A673 (cell line): ENCODE data around the gene HEATR1. TPM values are rescaled to one million over a fixed set of nuclear protein-coding genes. Genes with fewer than 3 reads are reported as not detected.

Source experiments
- BruUV-seq: library from RNA; stranded (reverse); fragments of 400-500 nt; replicated peaks from 2 replicates; lab custom pipeline; 2021; lab: Mats Ljungman, UMichigan
- CTCF ChIA-PET: fragments of 300-600 bp; sonication (Branson Sonifier 250); formaldehyde crosslinking; loops from one replicate; lab custom pipeline; 2022; ENCODE audit warnings: antibody characterized with exemption; lab: Charles Lee
- POLR2A ChIA-PET: fragments of 300-600 bp; sonication (Branson Sonifier 250); formaldehyde crosslinking; loops from one replicate; lab custom pipeline; 2022; ENCODE audit warnings: antibody characterized with exemption; ENCODE audit not compliant: low non-redundant PET; lab: Charles Lee
- DNase-seq: peaks from one replicate; pipeline ENCODE4 v3.0.0-alpha.2; 2015; ENCODE audit warnings: low spot score
- H3K27ac ChIP-seq: fragments of 200-600 bp; sonication (generic); 2 replicates; pipeline ENCODE4 v1.5.1; 2016; ENCODE audit warnings: mixed run types, low read depth, mild to moderate bottlenecking, mixed read lengths, antibody characterized with exemption, low read length; ENCODE audit not compliant: poor library complexity, severe bottlenecking
- H3K27me3 ChIP-seq: fragments of 200-600 bp; sonication (generic); replicated peaks from 2 replicates; pipeline ENCODE4 v1.6.1; 2017; ENCODE audit warnings: mixed run types, low read depth, mild to moderate bottlenecking, mixed read lengths, antibody characterized with exemption, low read length; ENCODE audit not compliant: insufficient read depth, poor library complexity
- H3K36me3 ChIP-seq: fragments of 200-600 bp; sonication (generic); 2 replicates; pipeline ENCODE4 v1.6.1; 2016; ENCODE audit warnings: mixed run types, mild to moderate bottlenecking, mixed read lengths, antibody characterized with exemption, low read length; ENCODE audit not compliant: insufficient read depth, poor library complexity, severe bottlenecking
- H3K4me1 ChIP-seq: fragments of 200-600 bp; sonication (generic); 2 replicates; pipeline ENCODE4 v1.6.1; 2017; ENCODE audit warnings: mixed run types, mild to moderate bottlenecking, mixed read lengths, antibody characterized with exemption, low read length; ENCODE audit not compliant: insufficient read depth, poor library complexity, severe bottlenecking
- H3K4me3 ChIP-seq: fragments of 200-600 bp; sonication (generic); 2 replicates; pipeline ENCODE4 v1.5.1; 2016; ENCODE audit warnings: low read depth, mixed run types, mild to moderate bottlenecking, mixed read lengths, low read length; ENCODE audit not compliant: poor library complexity, severe bottlenecking
- H3K9me3 ChIP-seq: fragments of 200-600 bp; sonication (generic); 2 replicates; pipeline ENCODE4 v1.6.1; 2016; ENCODE audit warnings: mixed run types, low read depth, mild to moderate bottlenecking, mixed read lengths, antibody characterized with exemption, low read length; ENCODE audit not compliant: poor library complexity, severe bottlenecking
- EZH2 ChIP-seq: fragments of 200-600 bp; sonication (generic); IDR thresholded peaks from 2 replicates; pipeline ENCODE4 v1.6.1; 2017; ENCODE audit warnings: borderline replicate concordance, low read depth, mild to moderate bottlenecking, mixed read lengths, antibody characterized with exemption, low read length; ENCODE audit not compliant: poor library complexity, severe bottlenecking
- intact Hi-C: fragments of 100-400 bp; cut with micrococcal nuclease; formaldehyde crosslinking; loops from one replicate; pipeline ENCODE4 v1.10.0; 2022; ENCODE audit not compliant: unreplicated experiment
- total RNA-seq: library from RNA; stranded (reverse); gene quantifications from 2 replicates; pipeline ENCODE4 v1.2.3, GENCODE V29; 2021
- TF ChIP-seq, protein P1 (sequence below): fragments of 300-800, 200-600 bp; sonication (generic); conservative IDR thresholded peaks from 2 replicates; pipeline ENCODE4 v1.5.1; 2017; ENCODE audit warnings: low read depth, mild to moderate bottlenecking, antibody characterized with exemption, low read length, moderate library complexity, mixed read lengths

Gene HEATR1
- total RNA-seq, 1 experiment from 2014 or later, result 59.7 TPM

DNA sequence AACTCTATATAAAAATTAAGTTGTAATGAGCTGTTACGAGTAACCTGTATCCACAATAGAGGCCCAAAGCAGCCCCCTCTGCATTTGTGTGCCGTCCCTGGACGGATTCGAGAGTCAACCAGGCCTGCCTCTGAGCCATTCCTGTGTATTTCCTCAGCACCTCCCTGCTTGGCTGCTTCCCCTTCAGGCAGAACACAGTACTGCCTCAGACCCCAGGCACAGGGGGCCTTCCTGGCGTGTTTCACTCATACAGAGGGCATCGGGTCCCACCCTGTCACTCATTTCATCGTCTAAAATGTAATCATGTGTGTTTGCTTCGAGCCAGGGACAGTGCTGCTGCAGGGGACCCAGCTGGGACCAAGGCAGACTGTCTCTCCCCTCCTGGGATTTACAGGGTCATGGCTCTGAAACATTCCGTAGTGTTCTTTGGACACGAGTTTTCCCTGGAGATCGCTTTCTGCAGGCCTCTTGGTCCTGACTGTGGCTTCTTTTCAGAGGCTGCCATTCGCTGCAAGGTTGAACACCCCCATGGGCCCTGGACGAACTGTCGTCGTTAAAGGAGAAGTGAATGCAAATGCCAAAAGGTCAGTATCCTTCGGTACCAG lies 61.1 kb downstream of the HEATR1 start:
- Histone ChIP-seq H3K36me3 (peaks cover 16% of the 10 kb centered on the region), H3K4me3 (no peak overlapping the region), H3K27me3 (no peaks in the 10 kb centered on the region), H3K9me3 (no peaks in the 10 kb centered on the region), H3K4me1 (no peaks in the 10 kb centered on the region), H3K27ac (no peak overlapping the region)
- no peak for DNase-seq
- BruUV-seq, result no TSS peak
- intact Hi-C loops, result no loop called here
- POLR2A ChIA-PET, result no interaction called here
- CTCF ChIA-PET, result no interaction called here
- TF ChIP-seq EZH2, result no peak
- TF ChIP-seq, protein P1, sequence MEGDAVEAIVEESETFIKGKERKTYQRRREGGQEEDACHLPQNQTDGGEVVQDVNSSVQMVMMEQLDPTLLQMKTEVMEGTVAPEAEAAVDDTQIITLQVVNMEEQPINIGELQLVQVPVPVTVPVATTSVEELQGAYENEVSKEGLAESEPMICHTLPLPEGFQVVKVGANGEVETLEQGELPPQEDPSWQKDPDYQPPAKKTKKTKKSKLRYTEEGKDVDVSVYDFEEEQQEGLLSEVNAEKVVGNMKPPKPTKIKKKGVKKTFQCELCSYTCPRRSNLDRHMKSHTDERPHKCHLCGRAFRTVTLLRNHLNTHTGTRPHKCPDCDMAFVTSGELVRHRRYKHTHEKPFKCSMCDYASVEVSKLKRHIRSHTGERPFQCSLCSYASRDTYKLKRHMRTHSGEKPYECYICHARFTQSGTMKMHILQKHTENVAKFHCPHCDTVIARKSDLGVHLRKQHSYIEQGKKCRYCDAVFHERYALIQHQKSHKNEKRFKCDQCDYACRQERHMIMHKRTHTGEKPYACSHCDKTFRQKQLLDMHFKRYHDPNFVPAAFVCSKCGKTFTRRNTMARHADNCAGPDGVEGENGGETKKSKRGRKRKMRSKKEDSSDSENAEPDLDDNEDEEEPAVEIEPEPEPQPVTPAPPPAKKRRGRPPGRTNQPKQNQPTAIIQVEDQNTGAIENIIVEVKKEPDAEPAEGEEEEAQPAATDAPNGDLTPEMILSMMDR, result no peak

DNA sequence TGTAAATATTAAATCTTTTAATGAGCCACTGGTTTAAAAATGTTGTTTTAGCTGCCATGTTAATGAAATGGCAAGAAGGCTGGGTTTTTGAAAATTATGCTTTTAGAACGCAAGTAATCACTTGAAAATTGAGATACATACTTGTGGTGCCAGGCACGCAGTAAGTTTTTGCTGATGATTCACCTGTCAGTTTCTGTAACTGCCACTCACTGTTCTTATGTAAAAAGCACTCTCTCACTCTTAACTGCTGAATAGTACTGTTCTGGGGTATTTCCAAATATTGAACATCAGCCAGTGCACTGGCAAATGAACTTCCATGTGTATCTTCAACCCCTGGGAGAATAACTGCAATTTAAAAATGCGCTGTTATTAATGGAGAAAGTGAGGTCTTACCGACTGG lies 62.6 kb downstream of the HEATR1 start:
- POLR2A ChIA-PET, result no interaction called here
- Histone ChIP-seq H3K36me3 (peaks cover 12% of the 10 kb centered on the region), H3K4me1 (no peaks in the 10 kb centered on the region), H3K9me3 (no peaks in the 10 kb centered on the region), H3K27me3 (no peaks in the 10 kb centered on the region), H3K27ac (no peak overlapping the region), H3K4me3 (no peak overlapping the region)
- CTCF ChIA-PET, result no interaction called here
- no TSS peak for BruUV-seq
- TF ChIP-seq, protein P1, result no peak
- TF ChIP-seq EZH2, result no peak
- DNase-seq, result no peak
- intact Hi-C loops, result no loop called here

DNA sequence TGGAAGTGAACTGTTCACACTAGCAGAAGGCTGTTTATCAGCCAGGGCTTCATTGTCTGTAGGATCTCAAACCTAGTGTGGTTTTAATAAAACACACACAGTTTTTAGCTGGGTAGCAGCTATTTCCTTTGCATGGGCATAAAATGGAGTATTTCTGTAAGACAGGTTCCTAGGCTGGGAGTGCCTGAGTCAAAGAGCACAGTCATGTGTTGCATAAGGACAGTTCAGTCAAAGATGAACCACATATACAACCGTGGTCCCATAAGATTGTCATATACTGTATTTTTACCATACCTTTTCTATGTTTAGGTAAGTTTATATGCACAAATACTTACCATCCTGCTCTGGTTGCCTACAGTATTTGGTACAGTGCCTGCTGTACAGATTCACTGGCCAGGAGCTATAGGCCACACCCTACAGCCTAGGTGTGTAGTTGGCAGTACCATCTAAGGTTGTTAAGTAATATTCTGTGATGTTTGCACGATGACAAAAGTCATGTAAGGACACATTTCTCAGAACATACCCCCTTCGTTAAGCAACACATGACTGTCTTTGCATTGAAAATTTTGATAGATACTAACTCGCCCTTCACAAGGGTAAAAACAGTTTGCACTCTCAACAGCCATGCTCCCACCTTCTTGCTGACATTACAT lies 63.4 kb downstream of the HEATR1 start:
- ChIA-PET POLR2A (no interaction called here), CTCF (no interaction called here)
- no peak overlapping the region for H3K27ac ChIP-seq
- DNase-seq, result no peak
- no TSS peak for BruUV-seq
- intact Hi-C loops, result no loop called here
- no peaks in the 10 kb centered on the region for H3K27me3 ChIP-seq
- peaks cover 12% of the 10 kb centered on the region for H3K36me3 ChIP-seq
- TF ChIP-seq, protein P1, result no peak
- TF ChIP-seq EZH2, result no peak
- no peaks in the 10 kb centered on the region for H3K9me3 ChIP-seq
- H3K4me1 ChIP-seq, result peaks cover 6% of the 10 kb centered on the region
- no peak overlapping the region for H3K4me3 ChIP-seq
